ENCODE data around the gene C6orf136. TPM values are rescaled to one million over a fixed set of nuclear protein-coding genes. Genes with fewer than 3 reads are reported as not detected.

C6orf136 gene
- total and polyA plus RNA-seq, 9 of the 15 experiments (the other 6 are each of a cell fraction or from before 2014, with no cell fraction given): 14.1 to 63.1 (median 18.4) TPM

DNA sequence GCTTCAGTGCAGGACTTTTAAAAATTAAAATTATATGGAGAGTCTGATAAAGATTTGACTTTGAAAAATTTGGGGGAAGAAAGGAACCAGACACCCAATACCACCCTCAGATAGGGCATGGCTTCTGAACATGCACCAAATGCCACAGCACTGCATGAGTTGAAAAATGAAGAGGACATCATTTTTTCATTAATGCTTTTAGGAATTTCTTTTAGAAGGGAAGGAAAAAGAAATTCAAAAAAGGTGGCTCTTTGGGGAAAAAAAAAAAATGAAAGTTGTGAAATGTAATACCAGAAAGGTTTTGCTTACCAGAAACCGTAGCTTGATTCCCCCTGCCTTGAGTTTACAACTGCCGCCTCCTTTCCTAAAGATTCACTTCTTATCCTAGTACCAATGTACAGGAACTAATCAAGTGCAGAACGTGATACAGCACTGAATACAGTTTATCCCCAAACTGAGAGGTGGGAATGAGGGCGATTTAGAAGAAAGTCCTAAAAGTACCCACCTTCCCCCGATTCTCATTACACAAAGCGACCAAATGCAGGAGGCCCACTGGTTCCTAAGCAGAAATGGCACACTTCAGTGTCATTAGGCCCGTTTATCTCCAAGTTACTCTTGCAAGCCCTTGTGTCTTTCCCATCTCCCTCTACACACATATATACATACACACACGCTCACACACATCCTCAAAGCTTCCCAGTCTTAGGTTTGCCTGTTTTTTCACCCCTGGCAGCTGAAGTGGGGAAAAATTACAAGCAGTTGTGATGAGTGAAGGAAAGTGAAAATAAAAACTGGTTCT lies 32.7 kb upstream of the C6orf136 start (continued):
- TF ChIP-seq CHD7 (IDR thresholded peaks at IDR 0.05; ENCODE audit: low read depth, low read length) (no peak), NEUROD1 (IDR thresholded peaks at IDR 0.05; ENCODE audit: borderline replicate concordance, low read depth, low read length, partially characterized antibody) (no peak), MEF2A (IDR thresholded peaks at IDR 0.05; ENCODE audit: control insufficient read depth, low read depth, low read length) (no peak), NCOA1 (IDR thresholded peaks at IDR 0.05; ENCODE audit: low read depth) (no peak), RBM17 (IDR thresholded peaks at IDR 0.05; ENCODE audit: borderline replicate concordance, low read depth, low read length) (no peak), CEBPZ (IDR thresholded peaks at IDR 0.05; ENCODE audit: borderline replicate concordance, low read depth, low read length) (no peak), KLF6 (CRISPR knock-in tag; IDR thresholded peaks at IDR 0.05; ENCODE audit: borderline replicate concordance) (no peak), MYNN (IDR thresholded peaks at IDR 0.05) (no peak; the same call in none of the 2 replicates), MYNN (CRISPR knock-in tag; IDR thresholded peaks at IDR 0.05) (no peak), PHF20 (IDR thresholded peaks at IDR 0.05; ENCODE audit: partially characterized antibody) (no peak), DNMT1 (IDR thresholded peaks at IDR 0.05) (no peak), GABPB2 (CRISPR knock-in tag; conservative IDR thresholded peaks at IDR 0.05) (peak; percentile 85), CBX2 (IDR thresholded peaks at IDR 0.05; ENCODE audit: insufficient read depth, low read length, poor library complexity, severe bottlenecking) (no peak)

Measured in K562 (cell line).